PC-3 (cell line): ENCODE data around the gene CHSY3. TPM values are rescaled to one million over a fixed set of nuclear protein-coding genes. Genes with fewer than 3 reads are reported as not detected.

Source experiments
- ATAC-seq: fragments of 200-7000 bp; cut with Tn5 transposase; 2 replicates; pipeline ENCODE4 v1.9.1; 2020; ENCODE audit warnings: mild to moderate bottlenecking, moderate library complexity
- BruUV-seq: library from RNA; stranded (reverse); fragments of 400-500 nt; replicated peaks from 2 replicates; lab custom pipeline; 2021; lab: Mats Ljungman, UMichigan
- CTCF ChIA-PET: fragments of 300-600 bp; sonication (Branson Sonifier 250); formaldehyde crosslinking; loops from one replicate; lab custom pipeline; 2022; ENCODE audit warnings: antibody characterized with exemption; lab: Charles Lee
- POLR2A ChIA-PET: fragments of 300-600 bp; sonication (Branson Sonifier 250); formaldehyde crosslinking; loops from one replicate; lab custom pipeline; 2022; ENCODE audit warnings: antibody characterized with exemption; ENCODE audit not compliant: unreplicated experiment; lab: Charles Lee
- DNase-seq: peaks from one replicate; pipeline ENCODE4 v3.0.0-alpha.2; 2015
- H2AFZ ChIP-seq: fragments of 300-600 bp; sonication (generic); 2 replicates; pipeline ENCODE4 v1.6.0; 2016; ENCODE audit warnings: antibody characterized with exemption, low read length
- H3F3A ChIP-seq: fragments of 300-600 bp; sonication (generic); one replicate; pipeline ENCODE4 v1.6.0; 2017; ENCODE audit warnings: antibody characterized with exemption, low read length, control low read depth, mild to moderate bottlenecking; ENCODE audit not compliant: unreplicated experiment
- H3K27ac ChIP-seq: fragments of 300-600 bp; sonication (generic); 2 replicates; pipeline ENCODE4 v1.5.1; 2016; ENCODE audit warnings: mild to moderate bottlenecking, low read length
- H3K27me3 ChIP-seq: fragments of 300-600 bp; sonication (generic); 2 replicates; pipeline ENCODE4 v1.6.1; 2016; ENCODE audit warnings: low read length, mixed read lengths
- H3K36me3 ChIP-seq: fragments of 300-600 bp; sonication (generic); 2 replicates; pipeline ENCODE4 v1.6.1; 2016; ENCODE audit warnings: low read depth, mixed run types, low read length, mixed read lengths
- H3K4me1 ChIP-seq: fragments of 300-600 bp; sonication (generic); 2 replicates; pipeline ENCODE4 v1.5.1; 2016; ENCODE audit warnings: low read length; ENCODE audit not compliant: insufficient read depth
- H3K4me2 ChIP-seq: fragments of 300-600 bp; sonication (generic); 2 replicates; pipeline ENCODE4 v1.6.0; 2016; ENCODE audit warnings: low read length
- H3K4me3 ChIP-seq: fragments of 300-600 bp; sonication (generic); 2 replicates; pipeline ENCODE4 v1.5.1; 2016; ENCODE audit warnings: mild to moderate bottlenecking, low read length, mixed read lengths
- H3K79me2 ChIP-seq: fragments of 300-600 bp; sonication (generic); 2 replicates; pipeline ENCODE4 v1.6.1; 2017; ENCODE audit warnings: low read length, mixed read lengths
- H3K9ac ChIP-seq: fragments of 300-600 bp; sonication (generic); 2 replicates; pipeline ENCODE4 v1.6.0; 2016; ENCODE audit warnings: mild to moderate bottlenecking, low read length
- H3K9me2 ChIP-seq: fragments of 300-600 bp; sonication (generic); replicated peaks from 2 replicates; pipeline ENCODE4 v1.6.1; 2016; ENCODE audit warnings: mixed run types, low read length, mixed read lengths
- H3K9me3 ChIP-seq: fragments of 300-600 bp; sonication (generic); 2 replicates; pipeline ENCODE4 v1.6.1; 2016; ENCODE audit warnings: low read length, mixed read lengths
- H4K20me1 ChIP-seq: fragments of 300-600 bp; sonication (generic); 2 replicates; pipeline ENCODE4 v1.6.1; 2016; ENCODE audit warnings: low read length, mixed read lengths
- CTCF ChIP-seq: fragments of 300-600 bp; sonication (generic); conservative IDR thresholded peaks from 2 replicates; pipeline ENCODE4 v1.5.1; 2017; ENCODE audit warnings: antibody characterized with exemption, low read depth, mild to moderate bottlenecking, low read length
- EZH2 ChIP-seq: fragments of 300-600 bp; sonication (generic); IDR thresholded peaks from one replicate; pipeline ENCODE4 v1.6.1; 2017; ENCODE audit warnings: antibody characterized with exemption, mild to moderate bottlenecking, low read length; ENCODE audit not compliant: unreplicated experiment
- EZH2phosphoT487 ChIP-seq: fragments of 300-600 bp; sonication (generic); IDR thresholded peaks from 2 replicates; pipeline ENCODE4 v1.6.1; 2018; ENCODE audit warnings: mild to moderate bottlenecking, antibody characterized with exemption, low read length, borderline replicate concordance
- intact Hi-C: fragments of 100-400 bp; cut with micrococcal nuclease; formaldehyde crosslinking; loops from 2 replicates; pipeline ENCODE4 v1.9.0; 2023
- total RNA-seq: library from RNA; depleted of rRNA; stranded (reverse); fragments of >200 nt; gene quantifications from 2 replicates; pipeline ENCODE4 v1.2.3, GENCODE V29; 2014

The CHSY3 gene
- total RNA-seq, 1 experiment from 2014 or later, result 1.7 TPM

- Histone ChIP-seq H4K20me1 (no peaks in the 10 kb centered on the region), H3K79me2 (no peaks in the 10 kb centered on the region), H3K4me1 (no peaks in the 10 kb centered on the region), H2AFZ (no peak overlapping the region), H3K27ac (no peak overlapping the region), H3K27me3 (no peaks in the 10 kb centered on the region), H3K36me3 (no peaks in the 10 kb centered on the region), H3K9ac (no peak overlapping the region), H3K9me3 (no peaks in the 10 kb centered on the region), H3F3A (no peaks in the 10 kb centered on the region), H3K9me2 (no peaks in the 10 kb centered on the region), H3K4me3 (no peak overlapping the region), H3K4me2 (no peak overlapping the region)
- POLR2A ChIA-PET, result no interaction called here
- BruUV-seq, result no TSS peak
- no peak for DNase-seq
- TF ChIP-seq CTCF (no peak), EZH2 (no peak), EZH2phosphoT487 (no peak)
- intact Hi-C loops, result no loop called here
- CTCF ChIA-PET, result no interaction called here
- no peak; the same call in 1 of the 2 replicates for ATAC-seq
Observed at GRCh38 chr5:130099008-130099407, 194.7 kb downstream of the CHSY3 start.

DNA sequence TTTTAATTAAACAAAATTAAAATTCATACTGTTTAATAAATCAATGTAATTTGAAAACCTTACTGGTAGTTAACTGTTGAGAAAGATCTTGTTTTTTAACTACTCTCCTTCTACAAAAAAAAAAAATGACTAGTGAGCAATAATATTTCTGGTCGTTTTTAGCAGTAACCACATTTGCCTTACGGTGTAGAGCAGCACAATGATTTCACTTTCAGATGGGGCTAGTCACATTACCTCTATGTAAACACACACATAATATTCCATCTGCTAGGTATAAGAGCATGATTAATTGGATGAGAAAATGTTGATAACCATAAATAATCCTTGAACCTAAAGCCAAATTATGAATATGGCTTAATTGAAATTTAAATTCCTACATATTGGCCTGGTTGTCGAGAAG is 198.1 kb downstream of the CHSY3 start:
- intact Hi-C loops, result loop anchor here (10.0 kb wide), 3 partner anchors 392 to 1012 kb away; no protein-coding TSS in a partner anchor
- CTCF ChIA-PET, result no interaction called here

More for the DNA sequence above, 198.1 kb downstream of the CHSY3 start:
- no peak overlapping the region for H3K4me2 ChIP-seq
- ATAC-seq, result no peak
- no peak overlapping the region for H3K4me3 ChIP-seq
- no peaks in the 10 kb centered on the region for H3K4me1 ChIP-seq
- no peaks in the 10 kb centered on the region for H3K36me3 ChIP-seq
- no peaks in the 10 kb centered on the region for H4K20me1 ChIP-seq
- no TSS peak for BruUV-seq
- no peaks in the 10 kb centered on the region for H3F3A ChIP-seq
- H3K79me2 ChIP-seq, result no peaks in the 10 kb centered on the region
- DNase-seq, result no peak
- no peaks in the 10 kb centered on the region for H3K9me3 ChIP-seq
- no peak overlapping the region for H3K9ac ChIP-seq
- POLR2A ChIA-PET, result no interaction called here
- no peaks in the 10 kb centered on the region for H3K9me2 ChIP-seq
- no peak overlapping the region for H2AFZ ChIP-seq
- H3K27ac ChIP-seq, result no peak overlapping the region
- TF ChIP-seq CTCF, result no peak
- no peak for TF ChIP-seq EZH2phosphoT487
- TF ChIP-seq EZH2, result no peak
- H3K27me3 ChIP-seq, result no peaks in the 10 kb centered on the region
